ENCODE results near the gene ZNF569. TPM values are rescaled to one million over a fixed set of nuclear protein-coding genes. Genes with fewer than 3 reads are reported as not detected.

Gene ZNF569
- total RNA-seq: 1 to 10 TPM; 6.9 to 9.1 (median 8.2) TPM

DNA sequence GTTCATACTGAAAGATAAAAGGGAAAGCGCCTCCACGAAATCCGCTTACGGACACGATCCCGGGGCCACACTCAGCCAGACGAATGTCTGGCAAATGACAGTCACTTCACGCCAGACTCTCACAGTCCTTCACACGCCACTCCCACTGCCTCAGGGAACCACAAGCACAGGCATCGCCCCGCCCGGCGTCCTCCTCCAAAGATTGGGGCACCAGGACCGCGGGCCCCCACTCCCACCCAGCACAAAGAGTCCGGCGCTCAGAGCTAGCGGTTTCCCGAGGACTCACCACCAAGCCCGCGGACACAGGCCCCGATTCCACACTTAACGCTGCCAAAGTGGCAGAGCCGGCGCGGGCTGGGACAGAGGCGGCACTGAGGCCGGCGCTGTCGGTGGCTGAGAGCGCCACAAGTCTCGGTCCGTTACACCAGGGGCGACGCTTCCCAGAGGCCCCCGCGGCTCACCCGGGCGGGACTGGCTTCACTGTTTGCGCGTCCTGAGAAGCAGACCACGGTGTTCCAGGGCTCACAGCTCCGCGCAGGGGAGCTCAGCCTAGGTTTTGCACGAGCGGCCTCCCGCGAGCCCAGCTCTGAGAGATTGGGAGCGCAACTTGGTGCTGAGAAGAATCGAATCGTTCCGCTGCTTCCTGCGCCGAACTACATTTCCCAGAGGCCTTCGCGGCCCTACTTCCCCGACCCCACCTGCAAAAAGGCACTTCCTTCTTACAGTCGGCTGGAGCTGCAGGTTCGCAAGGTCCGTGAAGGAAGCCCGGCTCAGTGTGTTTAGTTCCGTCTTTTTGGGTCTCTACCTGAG lies at the start of gene ZNF569:
TSS of gene ZNF569 (minus strand) at position 647 of the 810 bp plus-strand sequence. CDS start 22,523 bp downstream, outside the sequence.
- no peaks in the 10 kb centered on the region for H3K27me3 ChIP-seq
- peak; percentile 60 to 81 (median 70) for TF ChIP-seq POLR2AphosphoS5 (IDR thresholded peaks at IDR 0.05)
- no peak for TF ChIP-seq POLR2A (IDR thresholded peaks at IDR 0.05)
- peak; percentile 87 for DNase-seq (ENCODE audit: low spot score in 2 of 2)
- peaks cover 15% of the 10 kb centered on the region for H3K36me3 ChIP-seq
- H3K27ac ChIP-seq: peak within 1 kb of the TSS; percentile 91 to 92
- intact Hi-C loops (cut with DNase I; ENCODE audit: low total_unique reads): no loop called here
- peak within 1 kb of the TSS; percentile 68 to 91 (median 80) for H3K4me3 ChIP-seq
- peaks cover 0 to 4% of the 10 kb centered on the region in 2 donors for H3K4me1 ChIP-seq
- H3K9me3 ChIP-seq: peaks cover 11 to 17% of the 10 kb centered on the region in 2 donors

DNA sequence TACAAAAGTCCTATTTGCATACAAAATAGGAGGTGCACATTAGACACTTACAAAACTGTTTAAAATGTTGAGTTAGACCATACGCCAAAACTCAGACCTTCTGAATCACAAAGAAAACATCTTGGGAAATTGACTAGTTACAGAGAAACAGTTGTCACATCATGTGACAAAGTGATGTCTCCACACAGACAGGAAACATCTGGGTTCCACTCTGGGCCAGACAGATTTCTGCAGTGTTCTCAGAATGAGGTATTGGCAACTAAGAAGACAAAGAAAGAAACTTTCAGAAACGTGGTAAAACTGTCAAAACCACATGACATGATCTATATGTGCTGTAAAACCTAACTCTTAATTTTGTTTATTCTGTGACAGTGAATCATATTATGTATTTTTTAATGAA lies 46.2 kb upstream of the ZNF569 start:
- peaks cover 10% of the 10 kb centered on the region for H3K36me3 ChIP-seq
- H3K4me3 ChIP-seq: no peak overlapping the region
- no peaks in the 10 kb centered on the region for H3K27me3 ChIP-seq
- intact Hi-C loops (cut with DNase I; ENCODE audit: low total_unique reads): loop anchor here (10.0 kb wide), 1 partner anchor 1639 kb away; no protein-coding TSS in a partner anchor
- no peaks in the 10 kb centered on the region for H3K4me1 ChIP-seq
- DNase-seq (ENCODE audit: low spot score in 2 of 2): no peak
- TF ChIP-seq POLR2A (IDR thresholded peaks at IDR 0.05) (no peak), POLR2AphosphoS5 (IDR thresholded peaks at IDR 0.05) (no peak), CTCF (IDR thresholded peaks at IDR 0.05) (no peak)
- no peak overlapping the region for H3K27ac ChIP-seq
- peaks cover 28 to 34% of the 10 kb centered on the region in 2 donors for H3K9me3 ChIP-seq

DNA sequence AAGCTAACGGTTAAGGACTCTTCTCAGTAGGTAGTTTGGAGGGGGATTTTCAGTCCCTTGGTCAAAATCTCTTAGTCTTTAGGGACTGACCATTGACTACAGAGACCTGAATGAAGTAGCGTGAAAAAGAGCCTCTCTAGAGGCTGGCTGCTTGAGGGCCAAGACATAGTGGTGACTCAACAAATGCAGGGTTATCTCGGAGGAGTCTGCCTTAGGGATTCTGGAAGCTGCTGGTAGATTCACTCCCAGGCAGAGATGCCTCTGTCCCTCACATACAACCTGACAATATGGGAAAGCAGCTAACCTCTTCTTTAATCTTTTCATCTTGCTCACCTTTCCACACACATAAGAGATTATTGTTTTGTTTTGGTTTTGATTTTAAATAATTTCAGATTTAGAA lies 44.6 kb upstream of the ZNF569 start:
- Histone ChIP-seq H3K9me3 (peaks cover 23 to 28% of the 10 kb centered on the region in 2 donors), H3K27ac (no peak overlapping the region), H3K27me3 (no peaks in the 10 kb centered on the region), H3K36me3 (peaks cover 10% of the 10 kb centered on the region), H3K4me1 (no peaks in the 10 kb centered on the region), H3K4me3 (no peak overlapping the region)
- no peak for DNase-seq (ENCODE audit: low spot score in 2 of 2)
- TF ChIP-seq POLR2A (IDR thresholded peaks at IDR 0.05) (no peak), CTCF (IDR thresholded peaks at IDR 0.05) (no peak), POLR2AphosphoS5 (IDR thresholded peaks at IDR 0.05) (no peak)
- intact Hi-C loops (cut with DNase I; ENCODE audit: low total_unique reads): loop anchor here (10.0 kb wide), 1 partner anchor 1637 kb away; no protein-coding TSS in a partner anchor

DNA sequence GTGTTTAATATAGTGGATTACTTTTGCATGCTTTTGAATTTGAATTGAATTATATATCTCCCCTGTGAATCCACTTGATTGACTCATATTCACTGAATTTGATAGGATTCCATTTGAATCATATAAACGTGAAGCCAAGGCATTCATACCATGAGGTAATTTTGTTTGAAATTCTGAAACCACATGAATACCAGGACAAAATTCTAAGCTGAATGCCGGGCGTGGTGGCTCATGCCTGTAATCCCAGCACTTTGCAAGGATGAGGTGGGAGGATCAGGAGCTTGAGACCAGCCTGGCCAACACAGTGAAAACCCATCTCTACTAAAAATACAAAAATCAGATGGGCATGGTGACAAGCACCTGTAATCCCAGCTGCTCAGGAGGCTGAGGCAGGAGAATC lies 43.9 kb upstream of the ZNF569 start:
- H3K4me3 ChIP-seq: no peak overlapping the region
- H3K27ac ChIP-seq: no peak overlapping the region
- no peaks in the 10 kb centered on the region for H3K27me3 ChIP-seq
- no peaks in the 10 kb centered on the region for H3K4me1 ChIP-seq
- intact Hi-C loops (cut with DNase I; ENCODE audit: low total_unique reads): loop anchor here (10.0 kb wide), 1 partner anchor 1636 kb away; no protein-coding TSS in a partner anchor
- no peak for TF ChIP-seq POLR2AphosphoS5 (IDR thresholded peaks at IDR 0.05)
- TF ChIP-seq CTCF (IDR thresholded peaks at IDR 0.05): no peak
- no peak for TF ChIP-seq POLR2A (IDR thresholded peaks at IDR 0.05)
- H3K9me3 ChIP-seq: peaks cover 20 to 27% of the 10 kb centered on the region in 2 donors
- H3K36me3 ChIP-seq: peaks cover 10% of the 10 kb centered on the region
- no peak for DNase-seq (ENCODE audit: low spot score in 2 of 2)

DNA sequence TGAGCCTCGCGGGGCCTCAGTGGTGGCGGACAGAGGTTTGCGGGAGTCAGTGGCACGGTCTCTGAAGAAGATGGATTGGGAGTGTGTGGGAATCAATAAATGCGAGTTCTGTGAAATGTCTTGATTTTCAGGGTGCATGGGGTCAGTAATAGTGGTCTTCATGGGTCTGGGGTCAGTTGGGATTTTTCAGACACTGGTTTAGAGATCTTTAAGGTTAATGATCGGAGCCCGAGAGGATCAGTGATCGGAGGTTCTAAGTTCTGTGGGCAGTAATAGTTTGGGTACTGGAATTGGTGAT lies 39.9 kb upstream of the ZNF569 start:
- H3K4me1 ChIP-seq: no peaks in the 10 kb centered on the region
- no peak for DNase-seq (ENCODE audit: low spot score in 2 of 2)
- H3K4me3 ChIP-seq: peak overlapping the region; percentile 50 to 96 (median 60)
- peak in 1 of 3 donors; percentile 0 for TF ChIP-seq POLR2AphosphoS5 (IDR thresholded peaks at IDR 0.05)
- no peak for TF ChIP-seq POLR2A (IDR thresholded peaks at IDR 0.05)
- TF ChIP-seq CTCF (IDR thresholded peaks at IDR 0.05): no peak
- peak overlapping the region; percentile 93 to 98 for H3K27ac ChIP-seq
- intact Hi-C loops (cut with DNase I; ENCODE audit: low total_unique reads): no loop called here
- H3K9me3 ChIP-seq: peaks cover 0 to 14% of the 10 kb centered on the region in 2 donors
- no peaks in the 10 kb centered on the region for H3K27me3 ChIP-seq
- no peaks in the 10 kb centered on the region for H3K36me3 ChIP-seq
